Measurements from ENCODE around the gene PCP4L1.
"Not testable (repeated sequence)": the region's sequence is repeated elsewhere in the genome, so short reads cannot be mapped to it uniquely, and the experiment has no call there.

The PCP4L1 gene

DNA sequence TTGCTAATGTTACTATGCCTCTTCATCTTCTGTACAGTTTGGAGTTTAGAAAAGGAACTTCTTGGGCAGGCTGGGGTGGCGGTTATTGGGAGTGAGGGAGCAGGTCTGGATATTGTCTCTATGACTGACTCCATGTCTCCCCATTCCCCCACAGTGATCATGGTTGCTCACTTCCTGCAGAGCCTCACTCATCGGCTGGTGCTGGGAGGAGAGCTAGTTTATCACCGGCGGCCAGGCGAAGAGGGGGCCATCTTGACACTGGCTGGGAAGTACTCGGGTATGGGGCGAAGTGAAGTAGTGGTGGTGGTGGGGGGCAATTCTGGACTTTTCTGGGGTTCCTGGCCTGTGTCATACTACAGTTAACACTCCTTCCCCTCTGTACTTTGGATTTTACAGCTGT lies 30.5 kb upstream of the PCP4L1 start:
- no peak for DNase-seq (ENCODE audit: low read depth in 2 of 2)

DNA sequence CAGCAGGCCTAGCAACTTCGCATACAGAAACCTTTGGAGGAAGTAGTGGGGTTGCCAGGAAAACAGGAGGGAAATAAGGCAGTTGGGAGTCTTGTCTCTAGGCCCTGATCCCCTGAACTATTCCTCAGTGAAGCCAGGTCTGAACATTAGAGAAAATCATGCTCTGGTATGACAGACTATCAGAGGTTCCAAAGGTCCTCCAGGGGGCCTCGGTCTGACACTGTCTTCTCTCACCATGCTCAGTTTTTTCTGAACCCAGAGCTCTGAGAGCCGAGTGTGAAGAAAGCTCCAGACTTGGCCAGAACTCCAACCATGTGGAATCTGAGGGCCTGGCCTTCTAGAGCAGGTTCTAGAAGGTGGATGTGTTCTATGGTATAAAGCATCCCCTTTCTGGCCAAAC lies 28.6 kb upstream of the PCP4L1 start:
- DNase-seq (ENCODE audit: low read depth in 2 of 2), result no peak

DNA sequence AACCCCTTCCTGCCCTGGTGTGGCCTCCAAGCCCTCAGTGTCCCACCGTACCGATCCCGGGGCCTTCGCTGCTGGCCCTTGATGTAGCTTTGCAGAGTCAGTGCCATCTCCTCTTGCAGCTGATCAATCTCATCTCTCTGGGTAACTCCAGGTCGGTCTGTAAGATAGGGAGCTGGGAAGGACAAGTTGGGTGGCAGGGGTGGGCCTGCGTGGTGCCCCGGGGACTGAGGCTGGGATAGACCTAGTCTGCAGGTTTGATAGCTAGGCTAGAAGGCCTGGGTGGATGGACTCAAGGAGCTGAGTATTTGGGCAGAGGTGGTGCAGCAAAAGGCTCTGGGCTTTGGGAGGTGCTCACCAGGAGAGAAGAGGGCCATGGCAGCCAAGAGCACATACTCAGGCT lies 27.8 kb upstream of the PCP4L1 start:
- no peak for DNase-seq (ENCODE audit: low read depth in 2 of 2)

DNA sequence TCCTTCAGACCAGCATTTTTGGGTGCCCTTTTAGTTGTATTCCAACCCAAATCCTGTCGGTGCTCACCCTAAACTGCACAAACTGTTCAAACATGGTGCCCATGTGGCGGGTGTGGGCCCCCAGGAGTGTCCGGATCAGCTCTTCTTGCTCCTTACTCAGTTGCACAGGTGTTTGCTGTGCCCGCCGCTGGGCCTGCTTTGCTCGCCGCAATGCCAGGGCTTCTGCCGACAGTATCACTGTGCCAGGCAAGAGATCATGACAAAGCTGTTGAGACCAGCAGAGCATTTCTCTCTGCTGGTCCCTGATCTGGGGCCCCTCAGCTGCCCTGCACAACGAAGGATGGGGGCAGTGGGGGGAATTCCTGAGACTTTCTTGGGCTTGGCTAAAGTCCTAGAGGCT lies 25.4 kb upstream of the PCP4L1 start:
- no peak for DNase-seq (ENCODE audit: low read depth in 2 of 2)

DNA sequence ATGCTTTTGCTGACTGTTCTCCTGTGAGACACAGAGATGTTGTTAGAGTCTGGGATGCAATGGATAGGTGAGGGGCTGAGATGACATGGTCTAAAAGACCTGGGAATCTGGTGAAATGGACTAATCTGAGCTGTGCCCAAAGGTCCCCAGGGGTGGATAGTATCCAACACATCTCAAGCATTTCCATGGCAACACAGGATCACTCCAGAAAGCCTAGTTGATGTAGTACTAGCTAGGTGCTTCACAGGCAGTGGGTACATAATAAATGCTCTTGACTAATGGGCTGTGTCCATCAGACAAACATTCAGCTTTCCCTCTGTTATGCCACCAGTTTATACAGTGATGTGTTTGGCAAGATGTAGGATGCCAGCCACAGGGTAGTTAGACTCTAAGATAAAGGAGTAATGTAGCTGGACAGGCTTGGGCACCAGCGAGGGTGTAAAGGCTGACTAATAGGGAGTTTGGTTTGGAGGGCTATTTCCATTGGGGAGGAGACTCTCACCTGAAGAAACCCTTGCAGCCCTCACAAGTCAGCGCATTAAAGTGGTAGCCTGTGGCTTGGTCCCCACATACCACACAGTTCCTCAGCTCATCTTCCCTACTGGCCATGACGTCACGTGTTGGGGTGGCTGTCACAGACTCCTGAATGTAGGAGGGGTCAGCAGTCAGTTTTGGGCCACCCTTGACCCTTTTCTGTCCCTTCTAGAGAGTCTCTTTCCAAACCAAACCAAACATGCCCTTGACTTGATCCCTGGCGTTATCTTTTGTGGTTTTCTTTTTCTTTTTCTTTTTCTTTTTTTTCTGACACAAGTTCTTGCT lies 22.4 kb upstream of the PCP4L1 start:
- no peak for DNase-seq (ENCODE audit: low read depth in 2 of 2)

DNA sequence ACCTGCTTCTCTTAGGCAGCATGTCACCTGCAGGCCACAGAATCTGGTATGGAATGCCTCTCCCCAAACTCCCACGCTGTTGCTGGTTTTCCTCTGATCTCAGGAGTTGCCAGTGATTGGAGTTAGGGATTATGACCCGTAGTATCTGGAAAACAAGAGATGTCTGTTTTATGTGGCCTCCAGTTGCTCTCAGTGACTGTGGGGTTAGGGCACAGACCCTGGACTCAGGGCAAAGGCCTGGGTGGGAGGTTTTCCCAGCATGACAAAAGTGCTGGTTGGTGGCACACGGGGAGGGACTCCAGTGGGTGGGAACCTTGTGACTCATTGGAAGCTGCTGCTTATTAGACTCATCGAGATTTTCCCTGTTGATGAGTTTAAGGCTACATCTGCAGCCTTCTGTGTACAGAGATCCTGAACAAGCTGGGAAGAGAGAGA lies 20.5 kb upstream of the PCP4L1 start, which contains the start of gene NR1I3:
TSS of gene NR1I3 (minus strand) at position 165 of the 435 bp plus-strand sequence. CDS start 1,638 bp downstream, outside the sequence.
- DNase-seq (ENCODE audit: low read depth in 2 of 2), result no peak

DNA sequence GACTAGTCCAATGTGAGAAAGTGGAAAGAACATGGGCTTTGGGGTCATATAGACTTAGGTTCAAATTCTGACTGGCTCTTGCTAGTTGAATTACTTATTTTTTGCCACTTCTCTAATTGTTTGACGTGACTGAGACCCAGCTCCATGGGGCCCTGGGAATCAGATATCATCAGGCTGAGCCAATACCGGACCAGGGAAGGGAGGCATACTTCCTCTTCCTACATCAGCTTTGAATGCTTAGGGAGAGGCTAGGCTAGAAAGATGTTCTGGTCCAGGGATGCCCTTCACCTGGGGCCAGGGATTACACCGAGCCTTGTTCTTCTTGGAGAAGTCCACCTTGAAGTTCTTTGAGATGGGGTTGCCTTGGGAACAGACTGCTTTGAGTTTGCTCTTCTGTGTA lies 16.9 kb upstream of the PCP4L1 start:
- no peak for DNase-seq (ENCODE audit: low read depth in 2 of 2)

DNA sequence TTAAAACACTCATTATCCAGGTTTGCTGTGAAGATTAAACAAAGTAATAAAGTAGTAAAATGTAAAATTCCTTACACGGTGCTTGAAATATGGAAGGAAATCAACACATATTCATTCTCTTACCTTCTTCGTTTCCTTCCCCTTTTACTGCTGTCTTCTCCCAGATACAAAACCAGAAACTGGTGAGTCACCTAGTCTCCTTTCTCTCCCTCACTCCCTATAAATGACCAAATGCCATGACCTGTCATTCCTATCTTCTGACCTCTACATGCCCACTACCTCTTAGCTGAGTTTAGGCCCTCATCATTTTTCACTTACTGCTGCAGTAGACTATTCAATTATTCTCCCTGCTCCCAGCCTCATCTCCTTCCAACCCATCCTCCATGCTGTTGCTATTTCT lies 16.2 kb upstream of the PCP4L1 start:
- no peak for DNase-seq (ENCODE audit: low read depth in 2 of 2)

DNA sequence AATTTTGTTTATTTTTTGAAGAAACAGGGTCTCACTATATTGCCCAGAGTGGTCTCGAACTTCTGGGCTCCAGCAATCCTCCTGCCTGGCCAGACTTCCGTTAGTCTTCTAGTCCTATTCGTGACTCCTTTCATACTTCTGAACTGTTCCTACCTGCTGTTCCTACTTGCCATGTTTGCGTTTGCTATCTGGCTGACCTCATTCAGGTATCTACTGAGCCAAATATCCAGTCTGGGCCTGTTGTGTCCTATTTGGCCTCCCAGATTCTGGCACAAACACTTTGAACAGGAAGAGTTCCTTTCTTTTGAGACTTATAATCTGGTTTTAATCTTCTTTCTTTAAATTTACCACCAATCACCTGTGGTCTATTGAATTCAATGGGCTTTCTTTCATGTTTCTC lies 13.7 kb upstream of the PCP4L1 start:
- DNase-seq (ENCODE audit: low read depth in 2 of 2), result no peak

DNA sequence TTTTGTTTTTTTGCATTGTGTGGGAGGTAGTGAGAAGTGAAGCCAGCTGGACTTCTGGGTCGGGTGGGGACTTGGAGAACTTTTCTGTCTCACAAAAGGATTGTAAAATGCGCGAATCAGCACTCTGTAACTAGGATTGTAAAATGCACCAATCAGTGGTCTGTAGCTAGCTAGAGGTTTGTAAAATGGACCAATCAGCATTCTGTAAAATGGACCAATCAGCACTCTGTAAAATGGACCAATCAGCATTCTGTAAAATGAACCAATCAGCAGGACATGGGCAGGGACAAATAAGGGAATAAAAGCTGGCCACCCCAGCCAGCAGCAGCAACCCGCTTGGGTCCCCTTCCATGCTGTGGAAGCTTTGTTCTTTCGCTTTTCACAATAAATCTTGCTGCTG lies 8.4 kb upstream of the PCP4L1 start:
- not testable (repeated sequence) for DNase-seq (ENCODE audit: low read depth in 2 of 2)

DNA sequence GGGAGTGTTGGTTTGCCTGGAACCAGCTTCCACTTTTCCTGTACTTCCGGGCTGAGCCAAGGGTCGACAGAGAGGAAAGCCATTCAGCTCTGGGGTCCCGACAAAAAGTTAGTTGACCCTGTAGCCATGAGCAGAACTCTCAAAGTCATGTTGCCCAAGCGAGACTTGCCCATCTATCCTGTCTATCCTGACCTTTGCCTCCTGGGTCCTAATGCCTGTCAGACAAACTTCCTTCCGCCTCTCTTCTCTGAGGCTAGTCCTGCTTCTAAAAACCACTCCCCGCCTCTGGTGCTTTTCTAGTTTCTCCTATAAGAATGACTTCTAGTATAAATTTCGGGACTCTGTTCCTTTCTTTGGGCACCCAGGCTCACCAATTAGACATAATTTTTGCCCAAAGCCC lies 7.7 kb upstream of the PCP4L1 start:
- DNase-seq (ENCODE audit: low read depth in 2 of 2), result no peak

DNA sequence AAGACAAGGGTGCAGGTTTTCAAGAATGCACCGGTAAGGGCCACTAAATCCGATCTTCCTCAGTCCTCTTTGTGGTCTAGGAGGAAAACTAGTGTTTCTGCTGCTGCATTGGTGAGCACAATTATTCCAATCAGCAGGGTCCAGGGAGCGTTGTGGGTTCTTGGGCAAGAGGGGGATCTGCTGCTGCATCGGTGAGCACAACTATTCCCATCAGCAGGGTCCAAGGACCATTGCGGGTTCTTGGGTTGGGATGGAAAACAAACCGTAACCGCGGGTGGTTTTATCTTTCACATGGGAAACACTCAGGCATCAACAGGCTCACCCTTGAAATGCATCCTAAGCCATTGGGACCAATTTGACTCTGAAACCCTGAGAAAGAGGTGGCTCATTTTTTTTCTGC lies 7.0 kb upstream of the PCP4L1 start:
- DNase-seq (ENCODE audit: low read depth in 2 of 2), result no peak

DNA sequence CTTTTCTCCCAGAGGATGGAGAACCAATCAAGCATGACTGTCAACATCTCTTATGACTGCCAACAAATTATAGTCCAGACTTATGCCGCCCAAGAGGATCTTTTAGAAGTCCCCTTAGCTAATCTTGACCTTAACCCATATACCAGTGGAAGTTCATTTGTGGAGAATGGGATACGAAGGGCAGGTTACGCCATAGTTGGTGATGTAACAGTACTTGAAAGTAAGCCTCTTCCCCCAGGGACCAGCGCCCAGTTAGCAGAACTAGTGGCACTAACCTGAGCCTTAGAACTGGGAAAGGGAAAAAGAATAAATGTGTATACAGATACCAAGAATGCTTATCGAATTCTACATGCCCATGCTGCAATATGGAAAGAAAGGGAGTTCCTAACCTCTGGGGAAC lies 3.2 kb upstream of the PCP4L1 start:
- not testable (repeated sequence) for DNase-seq (ENCODE audit: low read depth in 2 of 2)

DNA sequence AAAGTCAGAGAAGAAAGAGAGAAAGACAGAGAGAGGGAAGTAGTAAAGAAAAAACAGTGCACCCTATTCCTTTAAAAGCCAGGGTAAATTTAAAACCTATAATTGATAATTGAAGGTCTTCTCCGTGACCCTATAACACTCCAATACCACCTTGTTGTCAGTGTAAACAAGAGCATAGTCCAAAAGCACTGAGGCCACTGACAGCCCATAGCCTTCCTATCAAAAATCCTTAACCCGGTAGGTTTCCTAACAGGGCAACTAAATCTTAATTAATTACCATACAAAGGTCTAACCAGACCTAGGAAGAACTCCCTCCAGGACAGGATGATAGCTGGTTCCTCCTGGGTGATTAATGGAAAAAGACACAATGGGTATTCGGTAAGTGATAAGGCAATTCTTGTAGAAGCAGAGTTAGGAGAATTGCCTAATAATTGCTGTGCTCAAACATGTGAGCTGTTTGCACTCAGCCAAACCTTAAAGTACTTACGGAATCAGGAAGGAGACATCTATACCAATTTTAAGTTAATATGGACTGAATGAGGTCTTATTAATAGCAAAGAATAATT lies 2.5 kb upstream of the PCP4L1 start:
- DNase-seq (ENCODE audit: low read depth in 2 of 2), result not testable (repeated sequence)

DNA sequence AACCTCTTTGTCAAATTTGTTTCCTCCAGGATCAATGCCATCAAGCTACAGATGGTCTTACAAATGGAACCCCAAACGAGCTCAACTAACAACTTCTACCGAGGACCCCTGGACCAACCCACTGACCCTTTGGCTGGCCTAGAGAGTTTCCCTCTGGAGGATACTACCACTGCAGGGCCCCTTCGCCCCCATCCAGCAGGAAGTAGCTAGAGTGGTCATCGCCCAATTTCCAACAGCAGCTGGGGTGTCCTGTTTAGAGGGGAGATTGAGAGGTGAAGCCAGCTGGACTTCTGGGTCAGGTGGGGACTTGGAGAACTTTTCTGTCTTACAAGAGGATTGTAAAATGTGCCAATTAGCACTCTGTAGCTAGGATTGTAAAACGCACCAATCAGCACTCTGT lies 1.4 kb upstream of the PCP4L1 start:
- DNase-seq (ENCODE audit: low read depth in 2 of 2), result not testable (repeated sequence)

DNA sequence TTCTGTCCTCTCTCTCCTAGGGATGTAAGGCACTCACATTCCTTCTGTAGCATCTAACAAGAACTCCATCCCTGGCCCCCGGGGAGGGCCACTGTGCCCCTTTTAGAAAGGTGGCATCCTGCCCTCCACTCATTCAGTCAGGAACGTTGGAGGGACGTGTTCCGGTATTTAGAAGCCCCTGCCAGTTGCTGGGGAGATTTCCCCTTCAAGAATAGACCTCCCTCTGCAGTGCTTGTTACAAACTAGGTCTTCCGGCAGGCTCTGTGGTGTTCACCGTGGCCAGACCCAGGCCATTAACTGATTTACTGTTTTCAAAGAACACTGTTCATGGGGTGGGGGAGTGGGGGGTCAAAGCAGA lies 779 bp downstream of the PCP4L1 start:
- no peak for DNase-seq (ENCODE audit: low read depth in 2 of 2)

DNA sequence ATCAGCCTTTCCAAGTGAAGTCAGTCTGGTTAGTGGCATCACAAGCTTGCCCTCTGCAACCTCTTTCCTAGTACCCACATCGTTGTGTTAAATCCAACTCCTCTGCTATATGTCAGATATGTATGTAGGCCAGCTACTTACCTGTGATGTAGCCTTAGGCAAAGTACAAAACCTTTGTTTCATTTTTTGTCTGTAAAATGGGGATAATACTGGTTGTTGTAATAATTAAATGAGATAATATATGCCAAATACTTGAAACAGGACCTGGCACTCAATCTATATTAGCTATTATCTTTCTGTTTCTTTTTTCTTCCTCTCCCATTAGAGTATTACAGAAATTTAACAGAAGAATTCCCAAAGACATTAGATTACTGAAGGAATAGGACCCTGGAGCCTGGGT lies 1.2 kb downstream of the PCP4L1 start:
- DNase-seq (ENCODE audit: low read depth in 2 of 2), result no peak

DNA sequence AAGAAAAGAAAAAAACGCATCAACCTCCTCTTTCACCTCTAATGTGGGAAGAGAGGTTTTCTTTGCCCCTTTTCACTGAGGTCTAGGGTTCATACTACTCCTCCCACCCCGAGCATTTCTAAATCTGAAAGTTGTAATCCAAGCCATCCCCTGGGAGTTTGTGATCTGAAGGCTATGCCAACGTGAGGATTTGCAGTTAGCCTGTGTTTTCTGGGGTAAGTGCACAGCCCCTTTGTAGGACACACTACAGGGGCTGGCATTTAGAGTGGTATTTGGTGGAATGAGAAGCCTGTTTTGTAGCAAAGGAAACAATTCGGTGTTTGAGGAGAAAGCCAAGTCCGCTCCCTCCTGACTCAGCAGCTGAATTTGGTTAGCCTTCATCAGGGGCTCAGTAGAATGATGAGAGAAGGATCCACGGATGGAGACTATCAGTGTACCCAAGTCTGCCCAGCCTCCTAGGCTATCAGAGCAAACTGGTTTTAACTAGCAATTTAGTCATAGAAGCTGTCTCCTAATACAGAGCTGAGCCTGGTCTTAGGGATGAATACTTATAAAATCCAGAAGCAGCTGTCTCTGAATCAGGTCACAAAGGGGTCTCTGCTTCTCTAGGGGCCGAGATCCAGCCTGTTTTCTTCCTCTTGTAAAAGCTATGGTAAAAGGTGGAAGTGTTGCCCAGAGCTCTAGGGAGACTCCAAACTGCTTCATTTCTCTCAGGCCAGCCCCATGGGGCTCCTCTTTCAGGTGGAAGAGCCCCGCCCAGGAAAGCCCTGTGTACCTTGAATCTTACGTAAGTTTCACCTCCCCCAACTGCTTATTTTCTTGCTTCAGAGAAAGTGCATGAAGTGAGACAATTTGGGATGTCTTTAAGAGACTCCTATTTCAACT lies 2.1 kb downstream of the PCP4L1 start:
- DNase-seq (ENCODE audit: low read depth in 2 of 2), result no peak

DNA sequence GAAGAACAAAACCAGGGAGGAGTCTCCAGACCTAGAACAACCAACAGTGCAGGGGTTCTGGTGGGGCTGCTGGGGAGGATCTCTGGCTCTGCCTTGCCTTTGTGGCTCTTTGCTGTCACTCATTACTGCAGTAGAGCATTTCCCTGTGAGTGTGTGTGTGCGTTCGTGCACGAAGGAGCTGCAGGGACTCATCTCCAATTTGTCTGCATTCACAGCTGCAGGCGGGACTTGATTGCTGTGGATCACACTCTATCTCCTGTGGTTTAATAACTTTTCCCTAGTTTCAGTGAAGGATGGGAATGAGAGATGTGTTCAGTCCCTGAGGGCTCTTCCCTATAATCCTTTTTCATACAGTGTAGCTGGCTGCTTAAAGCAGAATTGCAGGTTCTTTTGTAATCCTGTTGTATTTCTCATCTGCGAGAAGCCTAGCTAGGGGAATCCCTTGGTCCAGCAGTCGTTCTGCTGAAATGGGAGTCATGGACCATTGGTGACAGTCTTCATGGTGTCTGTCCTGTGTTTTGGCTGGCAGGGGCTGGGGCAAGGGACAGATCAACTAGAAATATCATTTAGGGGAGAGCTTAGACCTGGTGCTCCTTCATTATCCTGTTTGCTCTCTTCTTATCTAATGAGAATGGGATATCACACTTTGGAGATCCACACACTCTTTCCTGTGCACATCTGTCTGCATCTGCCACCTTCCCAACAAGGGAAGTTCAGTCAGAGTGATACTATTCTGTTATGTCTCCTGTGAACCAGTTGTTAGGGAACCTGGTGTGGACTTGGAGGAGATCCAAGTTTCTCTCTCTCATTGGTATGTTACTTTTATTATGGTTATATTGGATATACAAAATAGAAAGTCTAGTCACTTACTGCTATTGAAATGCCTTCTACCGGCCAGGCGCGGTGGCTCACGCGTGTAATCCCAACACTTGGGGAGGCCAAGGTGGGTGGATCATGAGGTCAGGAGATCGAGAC lies 3.0 kb downstream of the PCP4L1 start:
- DNase-seq (ENCODE audit: low read depth in 2 of 2), result no peak

DNA sequence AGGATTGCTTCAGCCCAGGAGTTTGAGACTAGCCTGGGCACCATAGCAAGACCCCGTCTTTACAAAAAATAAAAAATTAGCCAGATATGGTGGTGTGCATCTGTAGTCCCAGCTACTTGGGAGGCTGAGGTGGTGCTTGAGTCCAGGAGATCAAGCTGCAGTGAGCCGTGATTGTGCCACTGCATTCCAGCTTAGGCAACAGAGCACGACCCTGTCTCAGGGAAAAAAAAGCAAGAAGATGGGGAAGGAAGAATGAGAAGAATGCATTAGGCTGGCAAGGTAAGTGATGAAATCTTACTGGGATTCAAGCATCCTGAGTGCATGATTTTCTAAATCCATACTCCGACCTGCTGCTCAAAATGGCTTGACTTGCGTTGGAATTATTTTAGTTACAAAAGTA lies 6.8 kb downstream of the PCP4L1 start:
- DNase-seq (ENCODE audit: low read depth in 2 of 2), result no peak

DNA sequence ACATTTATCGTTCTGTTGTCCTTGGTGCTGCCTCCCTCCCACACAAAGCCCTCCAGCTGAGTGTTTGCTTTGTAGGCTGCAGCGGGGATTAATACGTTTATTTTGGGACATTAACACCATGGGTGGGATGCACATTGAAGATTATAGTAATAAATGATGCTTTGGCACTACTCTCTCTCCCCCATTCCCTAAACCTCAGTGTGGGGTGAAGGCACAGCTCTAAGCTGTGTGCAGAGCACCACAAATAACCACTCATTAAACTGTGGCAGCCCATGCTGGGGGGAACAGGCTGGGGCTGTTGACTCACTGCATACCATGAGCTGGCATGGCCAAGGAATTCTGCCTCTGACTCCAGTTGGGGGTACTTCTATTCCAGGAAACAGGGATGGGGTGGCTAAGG lies 7.7 kb downstream of the PCP4L1 start:
- DNase-seq (ENCODE audit: low read depth in 2 of 2), result no peak

Data from stimulated activated CD8-positive, alpha-beta memory T cell treated with anti-CD3 and anti-CD28 coated beads, Interleukin-15, amount 100 ng/mL, for 48 hours (primary cell).